A549 (cell line): Measurements from ENCODE around the gene CORO2B. TPM values are rescaled to one million over a fixed set of nuclear protein-coding genes. Genes with fewer than 3 reads are reported as not detected.

Experiments
- ATAC-seq, 2 experiments: fragments of 200-7000 bp in 1 of 2; fragments of >200 bp in 1 of 2; cut with Nextera tagmentation in 1 of 2; cut with Tn5 transposase in 1 of 2; 3 replicates each; pipeline versions ENCODE4 v1.8.0 to v1.9.1; 2018 to 2020; ENCODE audit warnings: mild to moderate bottlenecking in 1 of 2, moderate library complexity in 1 of 2
- CTCF ChIA-PET: fragments of 300-600 bp; sonication (Branson Sonifier 250); formaldehyde crosslinking; extraction: SDS; loops from one replicate; lab custom pipeline; 2021; ENCODE audit warnings: antibody characterized with exemption, inconsistent platforms; lab: Yijun Ruan, JAX
- POLR2A ChIA-PET: fragments of 350-600 bp; formaldehyde crosslinking; extraction: SDS; loops from one replicate; lab custom pipeline; 2021; ENCODE audit warnings: antibody characterized with exemption, inconsistent platforms; lab: Yijun Ruan, JAX
- DNase-seq, 2 experiments: peaks; one replicate each; pipeline versions ENCODE4 v3.0.0 to v3.0.0-alpha.2; 2011 to 2016; ENCODE audit warnings: low read depth in 1 of 2, low spot score in 1 of 2
- FAIRE-seq: peaks from 2 replicates; lab custom pipeline; 2011; peaks lifted over from hg19 to GRCh38; lab: Jason Lieb, UNC
- H3K27ac ChIP-seq, 2 experiments: fragments of >200 bp; sonication (Bioruptor Twin); formaldehyde crosslinking; 3 replicates each; pipeline ENCODE4 v1.5.1; 2016 to 2017
- H3K4me1 ChIP-seq: fragments of >200 bp; sonication (Bioruptor Twin); formaldehyde crosslinking; 3 replicates; pipeline ENCODE4 v1.6.1; 2016
- H3K4me2 ChIP-seq: fragments of >200 bp; sonication (Bioruptor Twin); formaldehyde crosslinking; 3 replicates; pipeline ENCODE4 v1.6.1; 2016
- H3K4me3 ChIP-seq: fragments of >200 bp; sonication (Bioruptor Twin); formaldehyde crosslinking; 3 replicates; pipeline ENCODE4 v1.5.1; 2016
- H3K9me3 ChIP-seq: fragments of >200 bp; sonication (Bioruptor Twin); formaldehyde crosslinking; 3 replicates; pipeline ENCODE4 v1.6.1; 2016
- BHLHE40 ChIP-seq: IDR thresholded peaks from 2 replicates; pipeline ENCODE4 v1.6.1; 2012; ENCODE audit warnings: low read depth, low read length, inconsistent platforms
- CBX2 ChIP-seq: fragments of 200-600 bp; sonication (generic); IDR thresholded peaks from 2 replicates; pipeline ENCODE4 v1.6.1; 2016; ENCODE audit warnings: low read depth, mild to moderate bottlenecking, borderline replicate concordance
- CBX8 ChIP-seq: fragments of 200-600 bp; sonication (generic); IDR thresholded peaks from 2 replicates; pipeline ENCODE4 v1.6.1; 2016
- CEBPB ChIP-seq, 2 experiments: fragments of >200 bp in 1 of 2; sonication (Bioruptor Twin) in 1 of 2; formaldehyde crosslinking in 1 of 2; IDR thresholded peaks; 2 replicates each; pipeline ENCODE4 v1.6.1; 2012 to 2016
- EHMT2 ChIP-seq: fragments of 200-600 bp; sonication (generic); IDR thresholded peaks from 2 replicates; pipeline ENCODE4 v1.6.1; 2016; ENCODE audit warnings: antibody characterized with exemption, low read depth, mild to moderate bottlenecking, moderate library complexity
- ELK1 ChIP-seq: fragments of 150-350 bp; IDR thresholded peaks from 2 replicates; pipeline ENCODE4 v1.6.1; 2014; ENCODE audit warnings: low read depth, mild to moderate bottlenecking, low read length
- ESRRA ChIP-seq: fragments of 150-350 bp; IDR thresholded peaks from 2 replicates; pipeline ENCODE4 v1.6.1; 2014; ENCODE audit warnings: mild to moderate bottlenecking, low read length, borderline replicate concordance
- GATA3 ChIP-seq: IDR thresholded peaks from 2 replicates; pipeline ENCODE4 v1.6.1; 2012; ENCODE audit warnings: borderline replicate concordance
- HEYL ChIP-seq: fragments of 250-450 bp; sonication (Bioruptor Pico); IDR thresholded peaks from 2 replicates; pipeline ENCODE4 v1.8.0; 2021; ENCODE audit warnings: mild to moderate bottlenecking, moderate library complexity
- HOXA7 ChIP-seq: fragments of 250-450 bp; sonication (Bioruptor Pico); IDR thresholded peaks from 2 replicates; pipeline ENCODE4 v1.5.0; 2020; ENCODE audit warnings: mild to moderate bottlenecking, moderate library complexity
- JUN ChIP-seq, 2 experiments: fragments of >200 bp; sonication (Bioruptor Twin); formaldehyde crosslinking; IDR thresholded peaks; 2 replicates in 1 of 2; 3 replicates in 1 of 2; pipeline ENCODE4 v1.6.1; 2016 to 2017
- MYC ChIP-seq: IDR thresholded peaks from 2 replicates; pipeline ENCODE4 v1.6.1; 2012; ENCODE audit warnings: mild to moderate bottlenecking, inconsistent platforms, low read length, improper control_type of control experiment, borderline replicate concordance
- PBX3 ChIP-seq: IDR thresholded peaks from 2 replicates; pipeline ENCODE4 v1.6.1; 2012
- POLR2A ChIP-seq: IDR thresholded peaks from 2 replicates; pipeline ENCODE4 v1.6.1; 2012; ENCODE audit warnings: mild to moderate bottlenecking, low read length
- RARB ChIP-seq: fragments of 250-450 bp; sonication (Bioruptor Pico); IDR thresholded peaks from 2 replicates; pipeline ENCODE4 v1.8.0; 2021; ENCODE audit warnings: mild to moderate bottlenecking, moderate library complexity
- TFCP2L1 ChIP-seq: fragments of 250-450 bp; sonication (Bioruptor Pico); IDR thresholded peaks from 2 replicates; pipeline ENCODE4 v1.5.0; 2021; ENCODE audit warnings: mild to moderate bottlenecking
- USF2 ChIP-seq: fragments of 450-650 bp; IDR thresholded peaks from 2 replicates; pipeline ENCODE4 v1.6.1; 2014; ENCODE audit warnings: antibody characterized with exemption
- ZNF302 ChIP-seq: fragments of 250-450 bp; sonication (Bioruptor Pico); IDR thresholded peaks from 2 replicates; pipeline ENCODE4 v1.9.0; 2021; ENCODE audit warnings: inconsistent platforms, mild to moderate bottlenecking, moderate library complexity
- ZSCAN20 ChIP-seq: fragments of 250-450 bp; sonication (Bioruptor Pico); IDR thresholded peaks from 2 replicates; pipeline ENCODE4 v1.8.0; 2022; ENCODE audit warnings: mild to moderate bottlenecking, moderate library complexity
- WGBS: methylation state at CpG from one replicate; pipeline ENCODE4 v1.1.6; 2017; ENCODE audit errors: missing lambda C conversion rate; 5-methylcytosine and 5-hydroxymethylcytosine counted together
- polyA plus RNA-seq, 4 experiments: library from polyadenylated mRNA; depleted of rRNA in 3 of 4; stranded (reverse); fragments of >200 nt; fragmentation: RNase III in 1 of 4; extraction: RNeasy Plus Mini Kit Qiagen cat#74134 plus additional on column Dnase treatment in 1 of 4; gene quantifications; 2 replicates in 3 of 4; 3 replicates in 1 of 4; pipeline ENCODE4 v1.2.3, GENCODE V29; 2011 to 2017
- TF ChIP-seq, protein P1 (sequence below): fragments of 250-450 bp; sonication (Bioruptor Pico); IDR thresholded peaks from 2 replicates; pipeline ENCODE4 v1.5.0; 2020; ENCODE audit warnings: low read depth, mild to moderate bottlenecking, moderate library complexity

CORO2B gene
- polyA plus RNA-seq, 2 of the 4 experiments (the other 2 are of a cell fraction), result 2.0 to 2.3 TPM

- no peak for ATAC-seq
- POLR2A ChIA-PET, result no interaction called here
- TF ChIP-seq PBX3 (no peak), ZSCAN20 (CRISPR knock-in tag) (no peak), CEBPB (IDR thresholded peaks at IDR 0.05) (no peak), TFCP2L1 (no peak), BHLHE40 (no peak), GATA3 (no peak), ESRRA (no peak), JUN (IDR thresholded peaks at IDR 0.05) (no peak), HOXA7 (no peak), POLR2A (no peak)
- Histone ChIP-seq H3K4me2 (no peak overlapping the region), H3K4me1 (no peaks in the 10 kb centered on the region), H3K4me3 (no peak overlapping the region), H3K9me3 (no peaks in the 10 kb centered on the region), H3K27ac (no peak overlapping the region)
- FAIRE-seq, result no peak
- DNase-seq, result no peak
- CTCF ChIA-PET, result interaction anchor here (0.8 to 25.6 kb wide), 8 partner anchors 11 to 354 kb away, joined by 3 to 413 read pairs (median 6); no protein-coding TSS in a partner anchor
- WGBS, result 92% methylated on average over 1 of the region's 1 CpG
These were observed 7.8 kb upstream of the CORO2B start for GRCh38 chr15:68570974-68571373.

DNA sequence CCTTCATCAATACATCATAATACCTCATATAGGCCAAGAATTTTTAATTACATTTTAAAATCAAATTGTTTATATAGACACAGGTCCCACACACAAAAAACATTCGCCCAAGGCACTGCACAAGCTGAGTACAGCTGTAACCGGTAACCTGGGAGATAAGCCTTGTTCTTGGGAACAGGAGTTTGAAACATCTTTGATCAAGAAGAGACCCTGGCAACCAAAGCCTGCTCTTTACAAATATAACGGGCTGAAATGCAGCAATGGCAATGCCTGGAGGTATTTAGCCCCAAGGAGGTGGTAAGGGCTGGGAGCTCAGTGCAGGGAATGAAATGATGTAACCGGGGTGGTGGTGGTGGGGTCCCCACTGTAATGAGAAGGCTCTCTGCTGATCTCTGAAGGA is 7.2 kb upstream of the CORO2B start:
- H3K9me3 ChIP-seq, result no peaks in the 10 kb centered on the region
- ChIA-PET POLR2A (no interaction called here), CTCF (interaction anchor here (1.5 to 25.6 kb wide), 7 partner anchors 12 to 353 kb away, joined by 3 to 413 read pairs (median 7); no protein-coding TSS in a partner anchor)
- H3K4me2 ChIP-seq, result no peak overlapping the region
- DNase-seq (no peak), FAIRE-seq (no peak), ATAC-seq (no peak)
- TF ChIP-seq USF2 (no peak), ZSCAN20 (CRISPR knock-in tag) (no peak), ZNF302 (no peak), CBX2 (no peak), CBX8 (no peak), ELK1 (no peak), HEYL (no peak), RARB (CRISPR knock-in tag) (no peak), ESRRA (no peak), EHMT2 (no peak), CEBPB (IDR thresholded peaks at IDR 0.05) (no peak)
- TF ChIP-seq, protein P1, sequence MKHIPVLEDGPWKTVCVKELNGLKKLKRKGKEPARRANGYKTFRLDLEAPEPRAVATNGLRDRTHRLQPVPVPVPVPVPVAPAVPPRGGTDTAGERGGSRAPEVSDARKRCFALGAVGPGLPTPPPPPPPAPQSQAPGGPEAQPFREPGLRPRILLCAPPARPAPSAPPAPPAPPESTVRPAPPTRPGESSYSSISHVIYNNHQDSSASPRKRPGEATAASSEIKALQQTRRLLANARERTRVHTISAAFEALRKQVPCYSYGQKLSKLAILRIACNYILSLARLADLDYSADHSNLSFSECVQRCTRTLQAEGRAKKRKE, result no peak
- H3K4me1 ChIP-seq, result no peaks in the 10 kb centered on the region
- 42% methylated on average over 4 of the region's 4 CpGs for WGBS
- H3K4me3 ChIP-seq, result no peak overlapping the region
- H3K27ac ChIP-seq, result no peak overlapping the region

- H3K4me3 ChIP-seq, result no peak overlapping the region
- CTCF ChIA-PET, result interaction anchor here (0.9 to 25.6 kb wide), 9 partner anchors 13 to 353 kb away, joined by 3 to 413 read pairs (median 7); no protein-coding TSS in a partner anchor
- no peak for FAIRE-seq
- H3K4me2 ChIP-seq, result no peak overlapping the region
- no peak overlapping the region for H3K27ac ChIP-seq
- no peak for TF ChIP-seq MYC
- TF ChIP-seq PBX3, result no peak
- TF ChIP-seq USF2, result no peak
- no peak for DNase-seq
- 75% methylated on average over 4 of the region's 4 CpGs for WGBS
- POLR2A ChIA-PET, result no interaction called here
- H3K9me3 ChIP-seq, result no peaks in the 10 kb centered on the region
- no peaks in the 10 kb centered on the region for H3K4me1 ChIP-seq
- ATAC-seq, result no peak
These were observed 6.5 kb upstream of the CORO2B start for GRCh38 chr15:68572309-68572708.
